ENCODE results near the gene GDF7.

The GDF7 gene

DNA sequence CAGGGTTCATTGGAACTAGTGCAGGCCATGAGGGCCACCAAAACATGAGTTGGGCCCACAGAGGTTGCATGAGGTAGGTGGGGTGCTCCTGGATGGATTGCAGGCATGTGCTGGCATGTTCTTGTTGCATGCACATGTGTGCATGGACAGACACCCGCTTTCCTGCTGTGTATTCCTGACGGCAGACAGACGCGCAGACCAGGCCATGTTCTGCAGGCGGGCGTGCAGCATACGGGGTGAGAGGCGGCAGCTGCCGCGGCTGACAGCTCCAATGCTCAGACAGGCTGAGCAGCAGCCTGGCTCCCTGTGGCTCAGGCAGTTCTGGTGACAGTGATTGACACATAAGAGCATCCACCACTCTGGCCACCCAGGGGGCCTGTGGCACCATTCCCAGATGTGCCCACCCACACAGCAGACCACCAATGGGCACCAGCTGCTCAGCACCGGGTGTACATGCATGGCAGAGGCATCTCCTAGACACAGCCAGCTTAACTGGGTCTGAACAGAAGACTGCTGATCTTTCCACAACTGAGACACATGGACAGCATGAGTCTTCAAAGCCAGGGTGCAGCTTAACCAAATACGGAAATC is 37.3 kb upstream of the GDF7 start:
- FAIRE-seq: no peak

DNA sequence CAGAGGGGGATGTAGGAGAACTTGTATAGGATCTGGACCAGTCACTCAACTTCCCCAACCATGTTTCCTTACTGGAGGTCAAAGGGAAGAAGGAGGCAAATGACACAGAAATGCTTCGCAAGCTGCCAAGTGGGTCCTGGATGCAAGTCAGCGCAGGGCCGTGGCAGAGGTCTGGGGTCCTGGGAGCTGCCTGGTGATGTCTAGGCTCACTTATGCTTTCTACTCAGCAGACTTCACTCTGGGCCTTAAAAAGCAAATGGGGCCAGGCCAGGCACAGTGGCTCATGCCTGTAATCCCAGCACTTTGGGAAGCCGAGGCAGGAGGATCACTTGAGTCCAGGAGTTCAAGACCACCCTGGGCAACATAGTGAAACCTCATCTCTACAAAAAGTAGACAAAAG is 36.0 kb upstream of the GDF7 start:
- no peak for FAIRE-seq

DNA sequence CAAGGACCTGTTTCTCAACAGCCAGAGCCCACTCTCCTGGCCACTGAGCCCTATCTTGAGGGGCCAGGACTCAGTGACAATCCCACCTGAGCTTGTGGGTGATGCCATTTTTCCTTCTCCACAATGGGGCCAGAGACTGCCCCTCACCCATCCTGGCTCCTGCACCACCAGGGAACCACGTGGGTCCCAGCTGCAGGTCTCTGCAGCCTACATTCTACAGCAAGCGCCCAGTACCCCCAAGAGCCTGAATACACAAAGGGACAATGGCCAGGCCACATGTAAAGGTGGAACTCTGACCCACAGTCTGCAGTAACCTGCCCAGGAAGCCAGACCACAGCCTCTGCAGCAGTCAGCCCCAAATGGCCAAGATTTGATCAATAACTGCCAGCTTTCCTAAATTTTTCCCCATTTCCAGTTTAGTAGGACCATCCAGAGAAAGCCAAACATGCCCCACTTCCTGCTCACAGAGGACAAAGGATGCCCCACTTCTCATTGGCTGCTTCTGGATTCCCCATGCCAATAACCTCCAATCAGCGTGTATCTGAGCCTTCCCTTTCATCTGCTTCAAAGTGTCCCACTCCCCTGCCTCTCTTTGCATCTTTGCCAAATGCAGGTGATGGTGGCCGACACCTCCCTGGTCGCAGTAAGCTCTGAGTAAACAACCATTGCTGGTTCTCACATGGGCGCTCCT is 35.2 kb upstream of the GDF7 start:
- FAIRE-seq: no peak

DNA sequence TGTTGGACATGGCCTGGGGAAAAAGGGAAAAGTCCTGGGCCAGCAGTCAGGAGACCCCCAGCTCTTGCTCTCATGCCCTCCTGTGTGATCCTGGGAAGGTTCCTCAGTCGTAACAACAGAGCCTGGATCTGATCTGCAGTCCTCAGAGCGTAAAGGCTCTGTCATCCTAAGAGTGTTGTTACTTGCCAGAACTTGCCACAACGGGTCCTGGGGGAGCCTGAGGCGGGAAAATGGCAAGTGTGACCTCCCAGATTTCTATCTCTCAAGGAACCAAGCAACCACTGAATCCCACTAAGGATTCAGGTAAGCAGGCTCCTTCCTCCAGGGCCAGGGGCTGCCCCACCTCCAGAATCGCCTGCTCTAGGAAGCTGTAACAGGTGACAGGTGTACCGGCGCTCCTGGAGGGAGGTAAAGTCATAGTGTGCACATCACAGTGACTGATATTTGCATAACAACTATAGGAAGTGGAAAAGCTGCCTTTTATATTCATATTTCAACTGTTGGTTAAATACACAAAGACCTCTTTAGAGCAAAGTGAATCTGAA is 34.4 kb upstream of the GDF7 start:
- FAIRE-seq: no peak

DNA sequence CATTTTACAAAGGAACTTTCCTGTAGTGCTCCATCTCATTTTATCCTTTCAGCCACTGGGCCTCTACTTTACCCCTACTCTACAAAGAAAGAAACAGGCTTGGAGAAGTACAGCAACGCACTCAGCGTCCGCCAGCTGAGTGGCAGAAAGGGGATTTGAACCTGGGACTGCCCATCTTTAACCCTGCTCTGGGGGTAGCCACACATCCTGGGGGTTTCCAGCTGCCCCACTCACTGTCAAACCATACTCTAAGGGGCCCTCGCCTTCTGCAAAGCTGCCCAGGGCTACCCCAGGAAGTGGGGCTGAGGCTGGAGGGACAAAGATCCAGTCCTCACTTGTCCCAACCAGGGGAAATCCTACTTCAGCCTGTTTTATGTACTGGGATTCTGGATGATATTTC is 33.9 kb upstream of the GDF7 start:
- no peak for FAIRE-seq

DNA sequence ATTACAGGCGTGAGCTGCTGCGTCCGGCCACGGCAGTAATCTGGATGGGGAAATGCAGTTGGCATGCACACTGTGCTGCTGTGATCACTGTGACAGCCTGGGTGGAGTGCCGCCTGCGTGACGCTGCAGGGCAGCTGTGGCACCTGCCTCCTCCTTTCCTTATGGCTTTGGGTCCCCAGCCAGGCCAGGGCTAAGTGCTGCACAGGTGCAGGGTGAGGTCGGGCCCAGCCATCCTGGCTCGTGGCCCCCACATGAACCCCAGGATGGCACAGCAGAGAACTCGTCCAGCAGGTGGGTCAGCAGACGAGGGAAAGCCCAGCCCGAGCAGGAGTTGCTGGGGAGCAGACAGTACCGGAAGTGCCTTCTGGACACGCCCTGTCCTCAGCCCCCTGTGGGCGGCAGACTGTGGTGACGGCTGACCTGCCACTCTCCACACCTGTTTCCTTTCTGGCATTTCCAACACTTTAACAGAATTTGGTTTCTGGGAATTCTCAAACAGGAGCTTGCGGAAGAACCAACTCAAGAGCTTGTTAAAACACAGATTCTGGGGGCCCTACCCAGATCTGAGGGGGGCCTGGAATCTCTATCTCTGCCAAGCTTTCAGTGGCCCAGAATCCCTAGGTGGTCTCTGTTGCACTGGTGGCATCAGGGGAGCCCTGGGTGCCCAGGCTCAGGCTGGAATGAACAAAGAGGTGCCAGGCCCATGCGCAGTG is 33.0 kb upstream of the GDF7 start:
- FAIRE-seq: no peak

DNA sequence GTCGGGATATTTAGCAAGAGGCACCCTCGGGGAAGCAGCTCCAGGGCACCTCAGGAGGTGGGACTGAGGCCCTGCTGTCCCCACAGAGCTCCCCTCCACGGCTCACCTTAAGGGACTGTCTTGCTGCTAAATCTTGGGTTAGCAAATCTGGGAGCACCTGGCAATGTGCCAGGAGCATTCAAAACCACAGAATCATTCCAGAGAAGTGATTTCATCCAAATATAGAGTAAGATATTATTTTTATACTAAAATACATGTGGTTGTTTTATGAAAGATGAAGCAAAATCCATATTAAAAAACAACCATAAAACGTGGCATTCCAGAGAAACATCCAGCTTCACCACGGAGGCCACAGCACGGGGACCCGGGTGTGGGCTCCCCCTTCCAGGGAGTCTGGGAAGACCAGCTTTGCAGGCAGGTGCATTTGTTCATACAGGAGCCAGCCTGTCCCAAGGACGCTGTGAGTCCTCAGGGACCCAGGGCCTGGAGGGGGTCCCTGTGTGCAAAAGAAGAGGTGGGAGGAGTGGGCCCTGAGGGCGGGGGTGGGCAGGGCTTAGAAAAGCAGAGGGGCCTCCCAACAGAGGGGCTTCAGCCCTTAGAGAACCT is 32.3 kb upstream of the GDF7 start:
- no peak for FAIRE-seq

DNA sequence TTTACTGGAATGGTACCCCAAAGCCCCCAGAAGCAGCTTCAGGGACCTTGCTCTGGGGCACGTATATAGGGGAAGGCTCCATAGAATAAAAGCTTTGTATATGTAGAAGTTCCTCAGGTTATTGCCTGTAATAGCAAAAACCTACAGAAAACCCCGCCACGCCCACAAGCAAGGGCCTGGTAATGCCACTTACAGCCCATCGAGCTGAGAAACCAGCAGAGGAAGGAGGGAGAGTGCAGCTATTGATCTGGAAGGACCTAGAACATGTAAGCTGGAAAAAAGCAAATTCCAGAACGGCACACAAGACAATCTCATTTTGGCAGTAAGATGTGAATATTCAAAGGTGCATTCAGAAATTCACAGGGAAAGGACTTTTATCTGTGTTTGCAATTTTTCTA is 31.8 kb upstream of the GDF7 start:
- no peak for FAIRE-seq

DNA sequence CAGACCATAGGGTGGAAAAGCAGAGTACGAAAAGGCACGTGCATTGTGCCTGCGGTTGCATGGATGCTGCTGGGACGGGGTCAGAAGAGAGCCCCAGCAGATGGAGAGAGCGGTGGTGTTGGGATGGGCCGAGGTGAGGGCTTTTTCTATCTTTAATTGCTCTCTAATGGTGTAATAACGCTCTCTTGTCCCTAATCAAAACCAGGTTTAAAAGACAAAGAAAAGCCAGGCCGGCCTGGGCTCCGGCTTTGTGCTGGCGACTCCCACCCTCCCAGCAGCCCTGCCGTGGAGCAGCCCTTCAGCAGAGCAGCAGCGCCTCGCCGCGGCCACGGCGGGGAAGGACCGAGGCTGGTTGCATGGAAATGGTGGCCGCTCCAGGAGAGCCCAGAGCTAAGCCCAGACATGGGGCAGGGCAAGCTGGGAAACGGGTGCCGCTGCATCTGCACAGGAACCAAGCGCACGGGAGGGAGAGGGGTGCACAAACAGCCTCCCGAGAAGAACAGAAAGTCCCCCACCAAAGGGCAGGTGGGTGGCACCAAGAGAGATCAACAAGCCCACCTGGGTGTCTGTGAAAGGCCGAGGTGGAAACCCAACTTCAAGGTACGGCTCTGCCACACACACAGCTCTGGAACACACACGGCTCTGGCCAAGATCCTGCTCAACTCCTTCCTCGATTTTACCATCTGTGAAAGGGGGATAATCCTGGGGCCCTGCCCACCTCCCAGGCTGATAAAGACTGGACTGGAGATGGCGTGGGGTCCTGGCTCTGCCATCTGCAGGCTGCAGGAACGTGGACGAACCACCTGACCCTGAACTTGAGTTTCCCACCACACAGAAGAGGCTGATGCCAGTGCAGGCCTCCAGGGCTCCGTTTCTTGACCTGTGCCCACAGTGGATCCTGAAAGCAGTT is 31.0 kb upstream of the GDF7 start:
- peak; percentile 91 for FAIRE-seq

DNA sequence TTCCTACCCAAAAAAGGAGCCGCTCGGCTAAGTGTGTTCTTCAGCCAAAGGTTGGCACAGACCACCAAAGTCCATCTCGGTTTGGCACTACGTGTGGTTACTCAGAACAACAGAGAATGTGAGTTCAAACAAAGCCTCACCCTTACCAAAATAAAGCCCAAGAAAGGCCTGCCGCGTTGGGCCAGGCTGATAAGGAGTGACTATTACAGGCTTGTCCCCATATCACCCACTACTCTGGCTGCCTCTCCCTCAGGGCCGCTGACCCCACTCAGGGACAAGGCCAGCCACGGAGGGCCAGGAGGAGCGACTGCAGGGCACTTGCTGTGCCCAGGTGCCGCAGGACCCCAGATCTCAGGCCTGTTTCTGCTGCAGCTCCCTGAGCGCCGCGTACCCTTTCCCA is 29.8 kb upstream of the GDF7 start:
- no peak for FAIRE-seq

DNA sequence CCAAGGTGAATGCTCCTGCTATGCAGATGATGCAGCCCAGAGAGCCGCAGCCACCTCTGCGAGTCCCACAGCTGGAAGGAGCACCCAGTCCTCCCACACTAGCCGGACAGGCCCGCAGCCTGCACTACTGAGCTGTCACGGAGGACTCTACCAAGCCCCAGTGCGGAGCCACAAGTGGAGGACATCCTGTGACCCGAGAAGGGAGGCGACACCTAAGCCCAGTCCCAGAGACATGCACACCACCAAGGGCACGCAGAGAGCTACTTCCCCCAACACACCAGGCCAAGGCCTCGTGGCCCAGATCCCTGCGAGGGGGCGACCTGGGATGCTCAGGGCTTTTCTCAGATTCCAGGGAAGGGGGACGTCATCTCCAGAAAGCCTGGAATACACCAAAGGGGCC is 28.9 kb upstream of the GDF7 start:
- FAIRE-seq: no peak

DNA sequence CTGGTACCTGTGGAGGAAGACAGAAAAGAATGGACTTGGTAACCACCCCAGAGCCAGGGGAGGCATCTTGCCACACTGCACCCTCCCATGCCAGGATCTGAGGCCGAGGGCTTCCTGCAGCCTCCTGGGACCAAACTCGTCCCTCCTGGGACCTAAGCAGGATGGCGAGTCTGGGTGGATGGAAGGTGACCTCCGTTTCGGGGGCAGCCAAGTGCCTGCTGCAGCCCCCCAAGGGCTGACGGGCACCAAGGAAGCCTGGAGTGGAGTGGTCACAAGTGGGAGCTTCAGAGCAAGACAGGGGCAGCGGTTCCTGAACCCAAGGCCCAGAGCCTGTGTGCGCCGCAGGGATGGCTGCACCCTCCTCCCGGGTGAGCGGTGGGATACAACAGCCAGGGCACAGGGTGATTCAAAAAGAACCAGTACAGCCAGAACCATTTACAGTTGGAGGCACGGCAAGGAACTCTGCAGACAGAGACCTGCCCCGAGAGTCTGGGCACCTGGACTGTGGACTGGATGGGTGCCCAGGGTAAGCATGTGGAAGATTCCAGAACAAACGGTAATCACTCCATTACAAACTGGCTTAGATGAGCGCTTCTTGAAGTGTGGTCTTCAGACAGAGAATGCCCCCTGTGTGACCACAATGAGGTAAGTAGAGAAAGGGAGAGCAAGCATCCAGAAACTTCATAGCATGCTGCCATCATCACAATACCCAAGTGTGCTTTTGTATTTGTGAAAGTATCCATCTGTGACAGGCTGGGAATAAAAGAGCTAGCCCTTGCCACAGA is 28.1 kb upstream of the GDF7 start:
- FAIRE-seq: no peak

DNA sequence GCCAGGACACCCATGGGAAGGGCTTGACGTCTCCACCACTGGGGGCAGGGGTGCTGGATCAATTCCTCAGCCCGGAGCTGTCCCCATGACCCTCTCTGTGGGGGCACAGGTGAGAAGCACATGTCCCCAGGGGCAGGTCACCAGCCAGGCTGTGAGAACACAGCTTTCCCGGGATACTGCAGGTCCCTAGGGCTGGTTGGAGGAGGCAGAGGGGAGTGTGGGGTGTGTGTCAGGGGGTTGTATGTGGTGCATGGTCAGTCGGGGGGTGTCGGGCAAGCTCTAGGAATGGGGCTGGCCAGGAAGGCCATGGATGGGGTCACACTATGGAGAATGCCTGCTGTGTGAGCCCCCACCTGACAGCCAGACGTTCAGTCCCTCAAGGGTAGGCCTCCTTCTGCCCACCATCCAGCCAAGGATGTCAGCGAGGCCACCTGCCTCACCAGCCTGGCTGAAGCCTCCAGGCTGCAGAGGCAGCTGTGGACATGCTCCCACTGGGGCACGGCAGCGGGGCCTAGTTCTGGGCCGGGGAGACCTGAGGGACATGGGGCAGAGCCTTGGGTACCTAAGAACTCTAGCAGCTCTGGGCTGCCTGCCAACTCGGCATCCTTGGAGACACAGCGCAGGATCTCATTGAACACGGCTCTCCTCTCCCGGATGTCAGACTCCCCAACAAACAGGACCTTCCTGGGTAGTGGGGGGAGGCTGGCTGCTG is 26.4 kb upstream of the GDF7 start:
- no peak for FAIRE-seq

DNA sequence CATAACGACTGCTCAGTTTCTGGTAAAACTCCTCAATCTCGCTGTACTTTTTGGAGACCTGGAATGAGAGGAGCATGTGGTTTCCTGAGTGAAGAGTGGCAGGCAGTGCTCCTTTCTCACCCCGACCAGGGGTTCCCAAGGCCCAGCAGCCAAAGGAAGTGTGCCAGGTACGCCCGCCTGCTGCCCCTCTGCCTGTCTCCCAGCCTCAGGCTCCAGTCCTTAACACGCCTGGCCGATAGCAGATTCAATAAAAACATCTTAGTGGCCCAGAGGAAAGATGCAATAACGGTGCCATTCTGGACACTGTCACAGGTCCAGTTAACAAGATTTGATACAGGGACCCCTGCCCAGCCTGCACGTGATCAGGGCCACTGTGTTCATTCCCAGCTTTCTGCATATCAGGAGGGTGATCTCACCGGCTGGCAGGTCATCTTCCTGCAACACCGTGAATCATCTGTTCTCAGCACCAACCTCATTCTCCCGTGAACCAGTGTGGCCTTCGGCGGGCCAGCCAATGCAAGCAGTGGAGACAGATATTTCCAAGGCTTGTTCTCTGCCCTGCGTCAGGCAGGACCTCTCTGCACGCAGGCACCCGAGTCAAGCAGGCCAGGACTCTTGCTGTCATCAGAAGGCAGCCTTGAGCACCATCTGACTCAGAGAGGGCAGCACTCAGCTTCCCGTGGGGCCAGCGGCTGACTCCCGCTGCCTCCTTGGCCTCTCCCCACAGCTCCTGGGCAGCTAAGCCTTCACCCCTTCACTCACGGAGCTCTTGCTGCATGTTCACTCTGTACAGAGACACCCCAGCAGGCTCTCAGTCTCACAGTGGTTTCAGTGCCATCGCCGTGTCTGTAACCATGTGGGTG is 25.6 kb upstream of the GDF7 start:
- no peak for FAIRE-seq

DNA sequence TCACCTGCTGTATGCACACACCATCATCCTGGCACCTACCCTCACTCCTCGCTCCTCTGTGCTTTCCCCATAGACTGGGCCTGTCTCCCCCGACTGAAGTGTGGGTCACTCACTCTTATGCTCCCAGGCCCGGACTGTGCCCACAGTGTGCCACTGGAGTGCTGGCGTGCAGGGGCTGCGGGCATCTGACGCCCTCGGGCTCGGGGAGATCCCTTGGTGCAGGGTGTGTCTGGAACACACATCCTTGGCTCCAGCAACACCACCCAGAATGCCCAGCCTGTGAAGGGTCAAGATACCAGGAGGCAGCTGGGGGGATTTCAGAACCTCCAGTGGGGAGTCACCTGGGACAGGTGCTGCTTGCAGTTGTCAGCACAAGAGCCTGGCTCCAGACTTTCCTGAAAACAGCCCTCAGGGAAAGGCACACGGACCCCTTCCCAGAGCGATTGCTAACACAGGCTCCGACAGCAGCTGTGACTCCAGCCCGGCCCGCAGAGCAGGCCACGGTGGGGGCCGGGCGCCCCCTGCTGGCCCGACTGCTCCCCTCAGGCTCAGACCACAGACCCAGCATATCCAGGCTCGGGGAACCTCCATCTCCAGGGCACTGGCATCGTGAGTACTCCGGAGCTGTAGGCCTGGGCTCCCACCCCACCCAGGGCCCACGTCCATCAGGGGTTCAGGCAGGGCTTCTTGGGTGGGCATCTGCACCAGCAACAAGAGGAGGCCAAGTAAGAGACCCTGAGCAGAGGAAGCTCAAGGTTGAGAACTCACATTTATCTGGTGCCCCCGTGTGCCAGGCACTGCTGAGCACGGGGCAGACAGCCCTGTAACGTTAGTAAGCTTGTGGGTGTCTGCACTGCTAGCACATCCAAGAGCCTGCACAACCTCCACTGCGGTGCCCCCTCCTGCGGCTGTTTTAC is 24.6 kb upstream of the GDF7 start:
- no peak for FAIRE-seq

DNA sequence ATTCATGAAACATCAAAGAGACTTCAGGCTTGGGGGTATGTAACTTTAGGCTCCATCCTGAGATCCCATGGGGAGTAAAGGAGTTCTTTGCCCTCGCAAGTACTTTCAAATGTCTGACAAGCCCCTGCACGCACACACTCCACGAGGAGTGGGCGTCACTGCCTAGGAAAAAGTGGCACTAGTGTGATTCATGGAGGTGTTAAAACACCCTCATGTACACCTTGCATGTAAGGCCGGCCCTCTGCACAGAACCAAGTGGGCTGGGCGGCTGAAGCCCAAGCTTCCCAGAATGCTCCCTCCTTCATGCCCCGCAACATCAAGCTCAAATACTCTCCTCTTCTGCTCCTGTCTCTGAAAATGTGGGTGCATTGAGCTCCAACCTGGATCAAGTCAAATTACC is 23.9 kb upstream of the GDF7 start:
- no peak for FAIRE-seq

DNA sequence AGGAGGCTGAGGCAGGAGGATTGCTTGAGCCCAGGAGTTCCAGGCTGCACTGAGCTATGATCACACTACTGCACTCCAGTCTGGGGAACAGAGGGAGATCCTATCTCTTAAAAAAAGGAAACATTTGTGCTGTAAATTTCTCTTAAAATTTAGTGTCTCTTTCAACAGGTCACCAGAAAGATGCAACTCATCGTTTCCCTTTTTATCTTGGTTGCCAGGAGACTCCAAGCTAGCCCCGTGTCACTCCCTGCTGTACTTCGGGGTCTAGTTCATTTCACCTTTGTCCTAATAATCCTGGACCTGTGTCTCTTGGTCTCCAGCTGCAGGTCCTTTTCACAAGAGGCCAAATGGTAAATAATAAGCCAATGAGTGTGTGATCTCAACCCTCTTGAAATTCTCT is 23.1 kb upstream of the GDF7 start:
- FAIRE-seq: no peak

DNA sequence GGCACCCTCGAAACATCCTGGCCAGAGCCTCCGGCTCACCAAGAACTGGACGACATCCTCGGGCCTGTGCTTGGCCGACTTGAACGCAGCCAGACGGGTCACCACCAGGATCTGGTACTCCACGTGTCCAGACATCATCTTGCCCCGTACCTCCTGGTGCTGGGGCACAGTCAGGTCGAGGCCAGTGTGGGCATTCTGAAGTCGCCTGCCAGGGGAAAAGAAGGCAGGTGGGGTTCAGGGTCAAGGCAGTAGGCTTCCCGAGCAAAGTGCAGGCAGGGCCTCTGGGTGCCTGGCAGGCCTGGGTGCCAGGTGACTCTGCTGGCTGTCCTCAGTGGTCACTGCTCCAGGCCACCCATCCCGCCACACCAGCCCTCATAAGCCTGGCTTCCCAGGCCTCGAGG is 21.6 kb upstream of the GDF7 start:
- no peak for FAIRE-seq

DNA sequence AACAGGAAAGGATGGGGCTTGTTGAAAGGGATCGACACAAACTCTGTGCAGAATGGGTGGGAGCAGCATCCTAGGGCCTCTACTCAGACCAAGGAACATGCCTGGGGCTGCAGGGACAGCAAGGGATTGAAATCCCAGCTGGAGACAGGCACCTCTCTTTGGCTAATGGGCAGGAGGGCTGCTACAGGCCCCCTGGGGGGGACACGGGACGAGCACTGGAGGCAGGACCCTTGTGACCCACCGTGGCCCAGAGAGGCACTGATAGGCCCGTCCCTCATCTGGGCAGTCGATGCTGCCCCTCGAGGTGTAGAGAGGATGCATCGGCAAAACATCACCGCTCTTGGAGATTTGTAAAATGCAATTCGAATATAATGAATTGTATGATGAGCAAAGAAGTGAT is 21.2 kb upstream of the GDF7 start:
- FAIRE-seq: no peak
